ENCODE measurements around the gene TRIM67.

The TRIM67 gene

DNA sequence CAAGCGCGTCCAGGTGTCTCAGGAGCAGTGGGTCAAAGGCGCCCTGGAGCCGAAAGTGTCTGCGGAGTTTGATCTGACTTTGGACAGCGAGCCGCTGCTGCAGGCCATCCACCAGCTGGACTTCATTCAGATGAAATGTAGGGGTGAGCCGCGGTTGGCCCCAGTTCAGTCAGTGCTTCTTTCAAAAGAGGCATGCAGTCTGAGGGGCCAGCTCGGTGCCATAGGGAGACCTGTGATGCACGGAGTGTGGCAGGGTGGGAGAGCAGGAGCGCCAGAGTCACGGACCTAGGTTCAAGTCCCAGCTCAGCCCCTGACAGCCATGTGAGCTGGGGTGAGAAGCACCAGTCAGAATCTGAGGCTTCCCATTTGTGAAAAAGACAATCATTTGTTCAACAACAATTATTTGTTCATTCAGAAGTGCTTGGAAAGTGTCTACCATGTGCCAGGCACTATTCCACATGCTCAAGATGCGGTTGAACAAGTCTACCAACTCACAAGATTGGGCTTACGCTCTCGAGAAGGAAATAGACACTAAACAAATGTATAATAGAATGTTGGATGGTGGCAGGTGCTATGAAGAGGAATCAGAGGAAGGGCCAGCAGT, 39.6 kb downstream of the TRIM67 start:
- TF ChIP-seq, protein P1, sequence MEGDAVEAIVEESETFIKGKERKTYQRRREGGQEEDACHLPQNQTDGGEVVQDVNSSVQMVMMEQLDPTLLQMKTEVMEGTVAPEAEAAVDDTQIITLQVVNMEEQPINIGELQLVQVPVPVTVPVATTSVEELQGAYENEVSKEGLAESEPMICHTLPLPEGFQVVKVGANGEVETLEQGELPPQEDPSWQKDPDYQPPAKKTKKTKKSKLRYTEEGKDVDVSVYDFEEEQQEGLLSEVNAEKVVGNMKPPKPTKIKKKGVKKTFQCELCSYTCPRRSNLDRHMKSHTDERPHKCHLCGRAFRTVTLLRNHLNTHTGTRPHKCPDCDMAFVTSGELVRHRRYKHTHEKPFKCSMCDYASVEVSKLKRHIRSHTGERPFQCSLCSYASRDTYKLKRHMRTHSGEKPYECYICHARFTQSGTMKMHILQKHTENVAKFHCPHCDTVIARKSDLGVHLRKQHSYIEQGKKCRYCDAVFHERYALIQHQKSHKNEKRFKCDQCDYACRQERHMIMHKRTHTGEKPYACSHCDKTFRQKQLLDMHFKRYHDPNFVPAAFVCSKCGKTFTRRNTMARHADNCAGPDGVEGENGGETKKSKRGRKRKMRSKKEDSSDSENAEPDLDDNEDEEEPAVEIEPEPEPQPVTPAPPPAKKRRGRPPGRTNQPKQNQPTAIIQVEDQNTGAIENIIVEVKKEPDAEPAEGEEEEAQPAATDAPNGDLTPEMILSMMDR (IDR thresholded peaks at IDR 0.05; ENCODE audit: low read depth, low read length) = no peak
- H3K4me3 ChIP-seq (ENCODE audit: low read depth, low read length) = no peak overlapping the region

DNA sequence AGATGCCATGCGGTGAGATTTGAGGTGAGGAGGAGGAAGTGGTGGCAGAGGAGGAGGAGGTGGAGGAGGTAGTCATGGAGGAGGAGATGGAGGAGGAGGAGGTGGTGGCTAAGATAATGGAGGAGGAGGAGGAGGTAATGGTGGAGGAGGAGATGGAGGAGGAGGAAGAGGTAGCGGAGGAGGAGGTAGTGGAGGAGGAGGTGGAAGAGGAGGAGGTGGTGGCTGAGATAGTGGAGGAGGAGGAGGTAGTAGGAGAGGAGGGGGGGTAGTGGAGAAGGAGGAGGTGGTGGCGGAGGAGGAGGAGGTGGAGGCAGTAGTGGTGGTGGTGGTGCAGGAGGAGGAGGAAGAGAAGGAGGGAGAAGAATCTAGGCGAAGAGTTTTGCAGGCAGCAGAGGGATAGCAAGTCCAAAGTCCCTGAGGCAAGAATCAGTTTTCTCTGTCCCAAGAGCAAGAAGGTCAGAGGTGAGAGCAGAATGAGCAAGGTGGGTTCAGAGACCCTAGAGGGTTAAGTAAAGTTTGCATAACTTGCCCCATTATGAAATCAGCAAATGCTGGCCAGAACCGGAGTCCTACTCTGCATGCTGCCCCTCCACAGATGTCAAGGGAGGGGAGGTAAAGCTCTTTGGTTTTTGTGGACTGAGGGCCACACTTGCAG, 40.2 kb downstream of the TRIM67 start:
- H3K4me3 ChIP-seq (ENCODE audit: low read depth, low read length) = no peak overlapping the region
- TF ChIP-seq, protein P1 (IDR thresholded peaks at IDR 0.05; ENCODE audit: low read depth, low read length) = no peak

DNA sequence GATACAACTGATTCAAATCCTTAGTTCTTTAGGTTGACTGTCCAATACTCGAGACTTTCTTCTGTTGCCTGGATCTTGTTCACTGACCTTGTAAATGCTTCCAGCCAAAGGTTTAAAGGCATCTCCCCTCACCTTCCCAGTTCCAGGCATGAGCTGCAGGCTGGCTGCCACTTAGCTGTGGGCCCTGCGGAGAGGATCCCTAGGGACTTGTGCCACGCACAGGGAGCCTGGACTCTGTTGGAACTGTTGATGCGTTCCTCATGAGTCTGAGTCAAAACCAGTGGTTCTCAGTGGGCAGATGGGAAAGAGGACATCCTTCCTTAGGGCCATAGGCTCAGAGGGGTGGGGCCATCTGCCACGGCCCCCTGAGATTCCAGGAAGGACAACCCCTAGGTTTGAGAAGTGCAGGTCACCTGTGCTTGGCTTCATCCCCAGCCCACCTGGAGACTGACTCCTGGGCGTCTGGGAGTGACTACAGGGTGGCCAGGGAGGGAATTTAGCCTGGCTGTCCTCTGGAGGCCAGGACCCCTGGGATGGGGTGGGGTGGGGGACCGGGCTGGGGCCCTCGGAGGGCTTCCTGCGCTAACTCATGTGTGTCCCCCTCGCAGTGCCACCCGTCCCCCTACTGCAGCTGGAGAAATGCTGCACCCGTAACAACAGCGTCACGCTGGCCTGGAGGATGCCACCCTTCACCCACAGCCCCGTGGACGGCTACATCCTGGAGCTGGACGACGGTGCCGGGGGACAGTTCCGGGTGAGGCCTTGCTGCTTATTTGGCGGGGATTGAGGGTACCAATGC, 41.6 kb downstream of the TRIM67 start:
- no peak overlapping the region for H3K4me3 ChIP-seq (ENCODE audit: low read depth, low read length)
- TF ChIP-seq, protein P1 (IDR thresholded peaks at IDR 0.05; ENCODE audit: low read depth, low read length) = no peak

DNA sequence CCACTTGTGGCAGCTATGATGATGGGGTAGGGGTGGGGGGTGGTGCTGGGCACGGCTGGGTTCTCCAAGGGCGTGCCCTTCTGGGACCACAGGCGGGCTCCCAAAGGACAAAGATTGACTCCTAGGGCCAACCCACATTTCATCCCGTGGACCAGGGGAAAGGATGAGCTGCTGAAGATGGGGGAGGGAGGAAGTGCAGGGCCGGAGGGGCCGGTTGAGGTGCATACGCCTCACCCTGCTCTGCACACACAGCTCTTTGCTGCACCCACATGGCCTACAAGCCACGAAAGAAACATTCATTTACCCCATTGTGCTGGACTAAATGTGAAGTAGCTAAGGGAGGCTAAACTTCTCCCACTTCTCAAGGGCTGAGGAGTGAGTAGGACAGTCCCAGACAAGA, 45.0 kb downstream of the TRIM67 start:
- TF ChIP-seq, protein P1 (IDR thresholded peaks at IDR 0.05; ENCODE audit: low read depth, low read length) = no peak
- no peak overlapping the region for H3K4me3 ChIP-seq (ENCODE audit: low read depth, low read length)

DNA sequence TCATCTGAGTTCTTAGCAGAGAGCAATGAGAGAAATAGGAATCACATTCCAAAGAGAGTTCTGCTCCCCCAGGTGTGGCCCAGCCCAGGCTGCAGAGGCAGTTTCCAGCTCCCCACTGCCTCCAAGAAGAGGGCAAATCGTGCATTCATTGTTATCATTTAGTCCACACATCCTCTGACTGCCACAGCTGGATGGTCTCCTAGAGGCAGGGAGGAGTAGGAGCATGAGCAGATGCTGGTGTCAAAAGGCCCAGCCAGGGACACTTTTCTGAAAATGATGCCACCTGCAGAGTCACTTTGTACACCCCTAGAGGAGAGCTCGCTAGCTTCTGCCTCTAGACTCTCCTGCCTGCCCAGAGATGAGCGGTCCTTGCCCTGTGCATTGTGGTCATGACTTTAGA, 45.6 kb downstream of the TRIM67 start:
- TF ChIP-seq, protein P1 (IDR thresholded peaks at IDR 0.05; ENCODE audit: low read depth, low read length) = no peak

GRCh38 chr1:231208980-231209379, 47.1 kb downstream of the TRIM67 start:
- no peak overlapping the region for H3K4me3 ChIP-seq (ENCODE audit: low read depth, low read length)
- TF ChIP-seq, protein P1 (IDR thresholded peaks at IDR 0.05; ENCODE audit: low read depth, low read length) = no peak

More for the DNA sequence above, 45.6 kb downstream of the TRIM67 start:
- no peak overlapping the region for H3K4me3 ChIP-seq (ENCODE audit: low read depth, low read length)

GRCh38 chr1:231209531-231209930, 47.7 kb downstream of the TRIM67 start:
- no peak overlapping the region for H3K4me3 ChIP-seq (ENCODE audit: low read depth, low read length)
- TF ChIP-seq, protein P1 (IDR thresholded peaks at IDR 0.05; ENCODE audit: low read depth, low read length) = no peak

Measured in WI38 (cell line).